ENCODE data around the gene ERG. TPM values are rescaled to one million over a fixed set of nuclear protein-coding genes. Genes with fewer than 3 reads are reported as not detected.

The ERG gene
- total and polyA plus RNA-seq, 4 donors, result 3.3 to 6.0 (median 4.1) TPM

- no peaks in the 10 kb centered on the region for H3K9me3 ChIP-seq (ENCODE audit: control insufficient read depth in 4 of 4, low read length in 3 of 4)
- TF ChIP-seq YY1 (IDR thresholded peaks at IDR 0.05), result no peak
- TF ChIP-seq RAD21 (IDR thresholded peaks at IDR 0.05), result no peak
- TF ChIP-seq FOXA1 (IDR thresholded peaks at IDR 0.05), result no peak
- TF ChIP-seq, protein P1, sequence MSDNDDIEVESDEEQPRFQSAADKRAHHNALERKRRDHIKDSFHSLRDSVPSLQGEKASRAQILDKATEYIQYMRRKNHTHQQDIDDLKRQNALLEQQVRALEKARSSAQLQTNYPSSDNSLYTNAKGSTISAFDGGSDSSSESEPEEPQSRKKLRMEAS (IDR thresholded peaks at IDR 0.05), result no peak
- no peak for TF ChIP-seq REST (IDR thresholded peaks at IDR 0.05)
- no peak for TF ChIP-seq ATF3 (IDR thresholded peaks at IDR 0.05)
- TF ChIP-seq HNF4G (IDR thresholded peaks at IDR 0.05), result no peak
- no peak for TF ChIP-seq RXRA (IDR thresholded peaks at IDR 0.05)
- no peak for TF ChIP-seq EGR1 (IDR thresholded peaks at IDR 0.05; ENCODE audit: low read depth in 2 of 2)
- no peak for TF ChIP-seq HNF4A (conservative IDR thresholded peaks at IDR 0.05)
- TF ChIP-seq GABPA (IDR thresholded peaks at IDR 0.05 in 1 of 2, conservative IDR thresholded peaks at IDR 0.05 in 1 of 2), result no peak
- TF ChIP-seq JUND (IDR thresholded peaks at IDR 0.05), result no peak
- no peak for TF ChIP-seq NR2F2 (IDR thresholded peaks at IDR 0.05)
- TF ChIP-seq FOXA2 (IDR thresholded peaks at IDR 0.05), result no peak
- H3K27ac ChIP-seq (ENCODE audit: low read depth in 1 of 2, low read length in 2 of 2), result no peak overlapping the region
- H3K27me3 ChIP-seq (ENCODE audit: control insufficient read depth in 4 of 4, insufficient read depth in 4 of 4, low read length in 3 of 4), result peaks cover 0 to 2% (median 0%) of the 10 kb centered on the region in 4 donors
- DNase-seq (ENCODE audit: low spot score), result no peak
- H3K4me1 ChIP-seq (ENCODE audit: control insufficient read depth in 4 of 4, insufficient read depth in 4 of 4, low read length in 3 of 4), result no peaks in the 10 kb centered on the region
- no peak overlapping the region for H3K4me3 ChIP-seq (ENCODE audit: low read depth in 1 of 3, low read length in 3 of 3)
- no peak overlapping the region for H3K9ac ChIP-seq (ENCODE audit: low read depth in 1 of 2, low read length in 2 of 2)
- WGBS, result 86% methylated on average over 2 of the region's 2 CpGs
- no peaks in the 10 kb centered on the region for H3K36me3 ChIP-seq (ENCODE audit: control insufficient read depth in 4 of 4, insufficient read depth in 3 of 4, low read depth in 1 of 4, low read length in 3 of 4)
Observed at GRCh38 chr21:38429011-38429410, 69.3 kb downstream of the ERG start.

GRCh38 chr21:38428211-38428610 is 70.1 kb downstream of the ERG start:
- no peak overlapping the region for H3K27ac ChIP-seq (ENCODE audit: low read depth in 1 of 2, low read length in 2 of 2)
- H3K4me3 ChIP-seq (ENCODE audit: low read depth in 1 of 3, low read length in 3 of 3), result no peak overlapping the region
- H3K36me3 ChIP-seq (ENCODE audit: control insufficient read depth in 4 of 4, insufficient read depth in 3 of 4, low read depth in 1 of 4, low read length in 3 of 4), result no peaks in the 10 kb centered on the region
- H3K4me1 ChIP-seq (ENCODE audit: control insufficient read depth in 4 of 4, insufficient read depth in 4 of 4, low read length in 3 of 4), result no peaks in the 10 kb centered on the region
- DNase-seq (ENCODE audit: low spot score), result no peak
- no peaks in the 10 kb centered on the region for H3K9me3 ChIP-seq (ENCODE audit: control insufficient read depth in 4 of 4, low read length in 3 of 4)
- 76% methylated on average over 7 of the region's 7 CpGs for WGBS
- peaks cover 0 to 2% (median 0%) of the 10 kb centered on the region in 4 donors for H3K27me3 ChIP-seq (ENCODE audit: control insufficient read depth in 4 of 4, insufficient read depth in 4 of 4, low read length in 3 of 4)
- no peak overlapping the region for H3K9ac ChIP-seq (ENCODE audit: low read depth in 1 of 2, low read length in 2 of 2)
- TF ChIP-seq, protein P2, sequence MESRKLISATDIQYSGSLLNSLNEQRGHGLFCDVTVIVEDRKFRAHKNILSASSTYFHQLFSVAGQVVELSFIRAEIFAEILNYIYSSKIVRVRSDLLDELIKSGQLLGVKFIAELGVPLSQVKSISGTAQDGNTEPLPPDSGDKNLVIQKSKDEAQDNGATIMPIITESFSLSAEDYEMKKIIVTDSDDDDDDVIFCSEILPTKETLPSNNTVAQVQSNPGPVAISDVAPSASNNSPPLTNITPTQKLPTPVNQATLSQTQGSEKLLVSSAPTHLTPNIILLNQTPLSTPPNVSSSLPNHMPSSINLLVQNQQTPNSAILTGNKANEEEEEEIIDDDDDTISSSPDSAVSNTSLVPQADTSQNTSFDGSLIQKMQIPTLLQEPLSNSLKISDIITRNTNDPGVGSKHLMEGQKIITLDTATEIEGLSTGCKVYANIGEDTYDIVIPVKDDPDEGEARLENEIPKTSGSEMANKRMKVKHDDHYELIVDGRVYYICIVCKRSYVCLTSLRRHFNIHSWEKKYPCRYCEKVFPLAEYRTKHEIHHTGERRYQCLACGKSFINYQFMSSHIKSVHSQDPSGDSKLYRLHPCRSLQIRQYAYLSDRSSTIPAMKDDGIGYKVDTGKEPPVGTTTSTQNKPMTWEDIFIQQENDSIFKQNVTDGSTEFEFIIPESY (IDR thresholded peaks at IDR 0.05), result no peak
- TF ChIP-seq, protein P1 (IDR thresholded peaks at IDR 0.05), result no peak
- TF ChIP-seq RAD21 (IDR thresholded peaks at IDR 0.05) (no peak), HNF4G (IDR thresholded peaks at IDR 0.05) (no peak), GABPA (IDR thresholded peaks at IDR 0.05 in 1 of 2, conservative IDR thresholded peaks at IDR 0.05 in 1 of 2) (no peak), EGR1 (IDR thresholded peaks at IDR 0.05; ENCODE audit: low read depth in 2 of 2) (no peak), ATF3 (IDR thresholded peaks at IDR 0.05) (no peak), FOXA2 (IDR thresholded peaks at IDR 0.05) (no peak), FOXA1 (IDR thresholded peaks at IDR 0.05) (no peak)
